ENCODE measurements around the gene MTPN. TPM values are rescaled to one million over a fixed set of nuclear protein-coding genes. Genes with fewer than 3 reads are reported as not detected.

MTPN gene
- total RNA-seq, 3 donors from 2014 or later: 66.5 to 97.0 (median 85.5) TPM

GRCh38 chr7:135995748-135996147 is 18.6 kb upstream of the MTPN start:
- Histone ChIP-seq H3K4me3 (no peak overlapping the region), H3K9me3 (no peaks in the 10 kb centered on the region), H3K27me3 (no peaks in the 10 kb centered on the region), H3K27ac (no peak overlapping the region), H3K36me3 (no peaks in the 10 kb centered on the region), H3K4me1 (no peaks in the 10 kb centered on the region)
- no peak for TF ChIP-seq POLR2A (IDR thresholded peaks at IDR 0.05)
- TF ChIP-seq POLR2AphosphoS5 (IDR thresholded peaks at IDR 0.05): no peak
- no peak for TF ChIP-seq CTCF (IDR thresholded peaks at IDR 0.05)
- intact Hi-C loops (cut with DNase I; ENCODE audit: low total_unique reads): no loop called here
- DNase-seq (ENCODE audit: low spot score in 2 of 2): no peak

GRCh38 chr7:135994466-135995205 is 17.5 kb upstream of the MTPN start:
- Histone ChIP-seq H3K27me3 (no peaks in the 10 kb centered on the region), H3K4me3 (no peak overlapping the region), H3K4me1 (no peaks in the 10 kb centered on the region), H3K27ac (no peak overlapping the region), H3K9me3 (no peaks in the 10 kb centered on the region), H3K36me3 (no peaks in the 10 kb centered on the region)
- DNase-seq (ENCODE audit: low spot score in 2 of 2): no peak
- intact Hi-C loops (cut with DNase I; ENCODE audit: low total_unique reads): no loop called here
- TF ChIP-seq POLR2AphosphoS5 (IDR thresholded peaks at IDR 0.05) (no peak), POLR2A (IDR thresholded peaks at IDR 0.05) (no peak), CTCF (IDR thresholded peaks at IDR 0.05) (no peak)

GRCh38 chr7:135993950-135994349 is 16.8 kb upstream of the MTPN start:
- H3K36me3 ChIP-seq: no peaks in the 10 kb centered on the region
- TF ChIP-seq CTCF (IDR thresholded peaks at IDR 0.05) (no peak), POLR2AphosphoS5 (IDR thresholded peaks at IDR 0.05) (no peak), POLR2A (IDR thresholded peaks at IDR 0.05) (no peak)

GRCh38 chr7:135991906-135992305 is 14.7 kb upstream of the MTPN start:
- intact Hi-C loops (cut with DNase I; ENCODE audit: low total_unique reads): no loop called here
- Histone ChIP-seq H3K9me3 (no peaks in the 10 kb centered on the region), H3K27me3 (no peaks in the 10 kb centered on the region), H3K36me3 (no peaks in the 10 kb centered on the region), H3K4me3 (no peak overlapping the region), H3K27ac (no peak overlapping the region), H3K4me1 (no peaks in the 10 kb centered on the region)
- DNase-seq (ENCODE audit: low spot score in 2 of 2): no peak
- TF ChIP-seq POLR2AphosphoS5 (IDR thresholded peaks at IDR 0.05) (no peak), POLR2A (IDR thresholded peaks at IDR 0.05) (no peak), CTCF (IDR thresholded peaks at IDR 0.05) (no peak)

More at GRCh38 chr7:135993950-135994349, 16.8 kb upstream of the MTPN start:
- H3K4me1 ChIP-seq: no peaks in the 10 kb centered on the region
- H3K9me3 ChIP-seq: no peaks in the 10 kb centered on the region
- no peaks in the 10 kb centered on the region for H3K27me3 ChIP-seq
- DNase-seq (ENCODE audit: low spot score in 2 of 2): no peak
- no peak overlapping the region for H3K4me3 ChIP-seq
- intact Hi-C loops (cut with DNase I; ENCODE audit: low total_unique reads): no loop called here
- no peak overlapping the region for H3K27ac ChIP-seq

GRCh38 chr7:135991322-135991721 is 14.2 kb upstream of the MTPN start:
- TF ChIP-seq POLR2AphosphoS5 (IDR thresholded peaks at IDR 0.05) (no peak), POLR2A (IDR thresholded peaks at IDR 0.05) (no peak), CTCF (IDR thresholded peaks at IDR 0.05) (no peak)
- Histone ChIP-seq H3K9me3 (no peaks in the 10 kb centered on the region), H3K27me3 (no peaks in the 10 kb centered on the region), H3K36me3 (no peaks in the 10 kb centered on the region), H3K4me1 (no peaks in the 10 kb centered on the region), H3K4me3 (no peak overlapping the region), H3K27ac (no peak overlapping the region)
- intact Hi-C loops (cut with DNase I; ENCODE audit: low total_unique reads): no loop called here
- no peak for DNase-seq (ENCODE audit: low spot score in 2 of 2)

Data from breast epithelium (tissue), 4 donors.